ENCODE results near the gene CCND2. TPM values are rescaled to one million over a fixed set of nuclear protein-coding genes. Genes with fewer than 3 reads are reported as not detected.

The CCND2 gene
- total RNA-seq, 1 donor from 2014 or later: 115 TPM

GRCh38 chr12:4287325-4288211 is 14.0 kb downstream of the CCND2 start:
- FAIRE-seq (peak; percentile 79), DNase-seq (ENCODE audit: low read depth) (peak; percentile 67)
- H3K4me3 ChIP-seq (ENCODE audit: low read depth, low read length): no peak overlapping the region
- H3K27me3 ChIP-seq (ENCODE audit: control insufficient read depth, insufficient read depth, low read length): no peaks in the 10 kb centered on the region
- peaks cover 55% of the 10 kb centered on the region for H3K36me3 ChIP-seq (ENCODE audit: control insufficient read depth, insufficient read depth, low read length)
- TF ChIP-seq CTCF (IDR thresholded peaks at IDR 0.05; ENCODE audit: insufficient read depth, low read length, severe bottlenecking): no peak

- Histone ChIP-seq H3K4me3 (ENCODE audit: low read depth, low read length) (no peak overlapping the region), H3K27me3 (ENCODE audit: control insufficient read depth, insufficient read depth, low read length) (no peaks in the 10 kb centered on the region), H3K36me3 (ENCODE audit: control insufficient read depth, insufficient read depth, low read length) (peaks cover 57% of the 10 kb centered on the region)
- no peak for DNase-seq (ENCODE audit: low read depth)
- no peak for FAIRE-seq
- TF ChIP-seq CTCF (IDR thresholded peaks at IDR 0.05; ENCODE audit: insufficient read depth, low read length, severe bottlenecking): no peak
Measured at GRCh38 chr12:4288296-4289131, 15.0 kb downstream of the CCND2 start.

GRCh38 chr12:4289231-4289878 is 15.8 kb downstream of the CCND2 start:
- DNase-seq (ENCODE audit: low read depth): no peak
- no peaks in the 10 kb centered on the region for H3K27me3 ChIP-seq (ENCODE audit: control insufficient read depth, insufficient read depth, low read length)
- peaks cover 55% of the 10 kb centered on the region for H3K36me3 ChIP-seq (ENCODE audit: control insufficient read depth, insufficient read depth, low read length)
- no peak for TF ChIP-seq CTCF (IDR thresholded peaks at IDR 0.05; ENCODE audit: insufficient read depth, low read length, severe bottlenecking)
- no peak overlapping the region for H3K4me3 ChIP-seq (ENCODE audit: low read depth, low read length)
- no peak for FAIRE-seq

GRCh38 chr12:4289998-4290790 is 16.6 kb downstream of the CCND2 start:
- Histone ChIP-seq H3K4me3 (ENCODE audit: low read depth, low read length) (no peak overlapping the region), H3K36me3 (ENCODE audit: control insufficient read depth, insufficient read depth, low read length) (peaks cover 54% of the 10 kb centered on the region), H3K27me3 (ENCODE audit: control insufficient read depth, insufficient read depth, low read length) (no peaks in the 10 kb centered on the region)
- no peak for DNase-seq (ENCODE audit: low read depth)
- no peak for TF ChIP-seq CTCF (IDR thresholded peaks at IDR 0.05; ENCODE audit: insufficient read depth, low read length, severe bottlenecking)
- FAIRE-seq: no peak

- no peak for TF ChIP-seq CTCF (IDR thresholded peaks at IDR 0.05; ENCODE audit: insufficient read depth, low read length, severe bottlenecking)
- H3K27me3 ChIP-seq (ENCODE audit: control insufficient read depth, insufficient read depth, low read length): no peaks in the 10 kb centered on the region
- peaks cover 44% of the 10 kb centered on the region for H3K36me3 ChIP-seq (ENCODE audit: control insufficient read depth, insufficient read depth, low read length)
- FAIRE-seq: no peak
- no peak for DNase-seq (ENCODE audit: low read depth)
- H3K4me3 ChIP-seq (ENCODE audit: low read depth, low read length): no peak overlapping the region
Measured at GRCh38 chr12:4292341-4293073, 18.9 kb downstream of the CCND2 start.

Measured in bronchial epithelial cell (primary cell).